Measurements from ENCODE around the gene TEAD3. TPM values are rescaled to one million over a fixed set of nuclear protein-coding genes. Genes with fewer than 3 reads are reported as not detected.

TEAD3 gene
- total and polyA plus RNA-seq, 4 donors = 1.9 to 6.8 (median 4.5) TPM

- Histone ChIP-seq H3K36me3 (ENCODE audit: control insufficient read depth in 4 of 4, insufficient read depth in 3 of 4, low read depth in 1 of 4, low read length in 3 of 4) (peaks cover 0 to 4% (median 1%) of the 10 kb centered on the region in 4 donors), H3K4me1 (ENCODE audit: control insufficient read depth in 4 of 4, insufficient read depth in 4 of 4, low read length in 3 of 4) (peaks cover 0 to 11% (median 2%) of the 10 kb centered on the region in 4 donors), H3K4me3 (ENCODE audit: low read depth in 1 of 3, low read length in 3 of 3) (no peak overlapping the region), H3K9me3 (ENCODE audit: control insufficient read depth in 4 of 4, low read length in 3 of 4) (no peaks in the 10 kb centered on the region), H3K9ac (ENCODE audit: low read depth in 1 of 2, low read length in 2 of 2) (no peak overlapping the region), H3K27ac (ENCODE audit: low read depth in 1 of 2, low read length in 2 of 2) (no peak overlapping the region), H3K27me3 (ENCODE audit: control insufficient read depth in 4 of 4, insufficient read depth in 4 of 4, low read length in 3 of 4) (no peaks in the 10 kb centered on the region)
- whole genome bisulfite sequencing = 64% methylated on average over 9 of the region's 9 CpGs
- TF ChIP-seq EGR1 (IDR thresholded peaks at IDR 0.05; ENCODE audit: low read depth in 2 of 2) = no peak
- TF ChIP-seq SP1 (IDR thresholded peaks at IDR 0.05) = no peak
- TF ChIP-seq ATF3 (IDR thresholded peaks at IDR 0.05) = no peak
- TF ChIP-seq RAD21 (IDR thresholded peaks at IDR 0.05) = no peak
- TF ChIP-seq YY1 (IDR thresholded peaks at IDR 0.05) = no peak
- no peak for TF ChIP-seq HNF4G (IDR thresholded peaks at IDR 0.05)
- TF ChIP-seq NR2F2 (IDR thresholded peaks at IDR 0.05) = no peak
- no peak for TF ChIP-seq CTCF (IDR thresholded peaks at IDR 0.05; ENCODE audit: low read depth, low read length, missing input control)
- no peak for TF ChIP-seq MAX (IDR thresholded peaks at IDR 0.05)
- no peak for TF ChIP-seq JUND (IDR thresholded peaks at IDR 0.05)
- TF ChIP-seq FOXA2 (IDR thresholded peaks at IDR 0.05) = no peak
- TF ChIP-seq REST (IDR thresholded peaks at IDR 0.05) = no peak
- TF ChIP-seq RXRA (IDR thresholded peaks at IDR 0.05) = no peak
- DNase-seq (ENCODE audit: low spot score) = no peak
Observed at GRCh38 chr6:35487658-35488516, 9.0 kb downstream of the TEAD3 start.

GRCh38 chr6:35486005-35486925 is 10.6 kb downstream of the TEAD3 start:
- peaks cover 0 to 4% (median 1%) of the 10 kb centered on the region in 4 donors for H3K36me3 ChIP-seq (ENCODE audit: control insufficient read depth in 4 of 4, insufficient read depth in 3 of 4, low read depth in 1 of 4, low read length in 3 of 4)
- H3K4me1 ChIP-seq (ENCODE audit: control insufficient read depth in 4 of 4, insufficient read depth in 4 of 4, low read length in 3 of 4) = peaks cover 0 to 8% (median 5%) of the 10 kb centered on the region in 4 donors
- 75% methylated on average over 61 of the region's 61 CpGs for WGBS
- no peak overlapping the region for H3K4me3 ChIP-seq (ENCODE audit: low read depth in 1 of 3, low read length in 3 of 3)
- TF ChIP-seq RXRA (IDR thresholded peaks at IDR 0.05) (no peak), CTCF (IDR thresholded peaks at IDR 0.05; ENCODE audit: low read depth, low read length, missing input control) (no peak), SP1 (IDR thresholded peaks at IDR 0.05) (no peak), ZBTB33 (IDR thresholded peaks at IDR 0.05) (no peak), JUND (IDR thresholded peaks at IDR 0.05) (no peak), HNF4G (IDR thresholded peaks at IDR 0.05) (no peak), HNF4A (conservative IDR thresholded peaks at IDR 0.05) (no peak), FOXA1 (IDR thresholded peaks at IDR 0.05) (no peak), TAF1 (conservative IDR thresholded peaks at IDR 0.05) (no peak), FOXA2 (IDR thresholded peaks at IDR 0.05) (no peak), YY1 (IDR thresholded peaks at IDR 0.05) (no peak), NR2F2 (IDR thresholded peaks at IDR 0.05) (no peak)
- H3K9me3 ChIP-seq (ENCODE audit: control insufficient read depth in 4 of 4, low read length in 3 of 4) = no peaks in the 10 kb centered on the region
- no peak overlapping the region for H3K9ac ChIP-seq (ENCODE audit: low read depth in 1 of 2, low read length in 2 of 2)
- DNase-seq (ENCODE audit: low spot score) = no peak
- H3K27ac ChIP-seq (ENCODE audit: low read depth in 1 of 2, low read length in 2 of 2) = peak overlapping the region; percentile 10 to 50
- H3K27me3 ChIP-seq (ENCODE audit: control insufficient read depth in 4 of 4, insufficient read depth in 4 of 4, low read length in 3 of 4) = no peaks in the 10 kb centered on the region

Measured in liver (tissue), 9 donors.